ENCODE measurements around the gene PZP. TPM values are rescaled to one million over a fixed set of nuclear protein-coding genes. Genes with fewer than 3 reads are reported as not detected.

Gene PZP
- polyA plus RNA-seq, 4 donors, result 0.44 to 0.87 (median 0.50) TPM

- no peak for DNase-seq (ENCODE audit: low read depth in 4 of 4, low spot score in 3 of 4)
Observed at GRCh38 chr12:9127936-9128663, 80.1 kb downstream of the PZP start.

- DNase-seq (ENCODE audit: low read depth in 4 of 4, low spot score in 3 of 4), result no peak
Observed at GRCh38 chr12:9127484-9127883, 80.7 kb downstream of the PZP start.

GRCh38 chr12:9124383-9125031 is 83.7 kb downstream of the PZP start:
- DNase-seq (ENCODE audit: low read depth in 4 of 4, low spot score in 3 of 4), result no peak

GRCh38 chr12:9123781-9124382 is 84.3 kb downstream of the PZP start:
- DNase-seq (ENCODE audit: low read depth in 4 of 4, low spot score in 3 of 4), result no peak

- no peak for DNase-seq (ENCODE audit: low read depth in 4 of 4, low spot score in 3 of 4)
Observed at GRCh38 chr12:9122091-9122609, 86.0 kb downstream of the PZP start.

- no peak for DNase-seq (ENCODE audit: low read depth in 4 of 4, low spot score in 3 of 4)
Observed at GRCh38 chr12:9120487-9121184, 87.6 kb downstream of the PZP start.

GRCh38 chr12:9118158-9118557 is 90.0 kb downstream of the PZP start:
- DNase-seq (ENCODE audit: low read depth in 4 of 4, low spot score in 3 of 4), result no peak

GRCh38 chr12:9115731-9116559 is 92.2 kb downstream of the PZP start, which contains the start of gene A2M:
A2M (minus strand) TSS chr12:9115919; CDS start chr12:9115849, 70 bp downstream.
- DNase-seq (ENCODE audit: low read depth in 4 of 4, low spot score in 3 of 4), result peak; percentile 26 to 43 (median 36)

GRCh38 chr12:9114946-9115345 is 93.2 kb downstream of the PZP start:
- no peak for DNase-seq (ENCODE audit: low read depth in 4 of 4, low spot score in 3 of 4)

- DNase-seq (ENCODE audit: low read depth in 4 of 4, low spot score in 3 of 4), result no peak
Observed at GRCh38 chr12:9113987-9114309, 94.2 kb downstream of the PZP start.

GRCh38 chr12:9113296-9113986 is 94.8 kb downstream of the PZP start:
- no peak for DNase-seq (ENCODE audit: low read depth in 4 of 4, low spot score in 3 of 4)

- DNase-seq (ENCODE audit: low read depth in 4 of 4, low spot score in 3 of 4), result no peak
Observed at GRCh38 chr12:9112076-9112853, 95.9 kb downstream of the PZP start.

GRCh38 chr12:9111525-9111924 is 96.7 kb downstream of the PZP start:
- no peak for DNase-seq (ENCODE audit: low read depth in 4 of 4, low spot score in 3 of 4)

GRCh38 chr12:9109737-9110491 is 98.3 kb downstream of the PZP start:
- DNase-seq (ENCODE audit: low read depth in 4 of 4, low spot score in 3 of 4), result no peak

GRCh38 chr12:9109213-9109522 is 99.0 kb downstream of the PZP start:
- DNase-seq (ENCODE audit: low read depth in 4 of 4, low spot score in 3 of 4), result no peak

GRCh38 chr12:9108504-9109212 is 99.5 kb downstream of the PZP start:
- no peak for DNase-seq (ENCODE audit: low read depth in 4 of 4, low spot score in 3 of 4)

GRCh38 chr12:9107542-9107873 is 100.7 kb downstream of the PZP start:
- DNase-seq (ENCODE audit: low read depth in 4 of 4, low spot score in 3 of 4), result no peak

Measured in left renal pelvis (tissue), 4 donors.